T-helper 1 cell treated with Interleukin-12 subunit alpha and Interleukin-12 subunit beta and Interleukin-4 antibody, amounts not matched to agents 30 ng/mL and 1 ng/mL, for 36 hours (primary cell): ENCODE results near the gene TRIM16. TPM values are rescaled to one million over a fixed set of nuclear protein-coding genes. Genes with fewer than 3 reads are reported as not detected.
"Not testable (repeated sequence)": the region's sequence is repeated elsewhere in the genome, so short reads cannot be mapped to it uniquely, and the experiment has no call there.

Experiments used
- intact Hi-C: fragments of 100-400 bp; cut with micrococcal nuclease; formaldehyde crosslinking; loops from one replicate; pipeline ENCODE4 v1.15.1; 2024
- total RNA-seq: library from RNA; stranded (reverse); gene quantifications from 2 replicates; pipeline ENCODE4 v1.2.3, GENCODE V29; 2022

Gene TRIM16
- total RNA-seq, 1 donor from 2014 or later: 51.3 TPM

DNA sequence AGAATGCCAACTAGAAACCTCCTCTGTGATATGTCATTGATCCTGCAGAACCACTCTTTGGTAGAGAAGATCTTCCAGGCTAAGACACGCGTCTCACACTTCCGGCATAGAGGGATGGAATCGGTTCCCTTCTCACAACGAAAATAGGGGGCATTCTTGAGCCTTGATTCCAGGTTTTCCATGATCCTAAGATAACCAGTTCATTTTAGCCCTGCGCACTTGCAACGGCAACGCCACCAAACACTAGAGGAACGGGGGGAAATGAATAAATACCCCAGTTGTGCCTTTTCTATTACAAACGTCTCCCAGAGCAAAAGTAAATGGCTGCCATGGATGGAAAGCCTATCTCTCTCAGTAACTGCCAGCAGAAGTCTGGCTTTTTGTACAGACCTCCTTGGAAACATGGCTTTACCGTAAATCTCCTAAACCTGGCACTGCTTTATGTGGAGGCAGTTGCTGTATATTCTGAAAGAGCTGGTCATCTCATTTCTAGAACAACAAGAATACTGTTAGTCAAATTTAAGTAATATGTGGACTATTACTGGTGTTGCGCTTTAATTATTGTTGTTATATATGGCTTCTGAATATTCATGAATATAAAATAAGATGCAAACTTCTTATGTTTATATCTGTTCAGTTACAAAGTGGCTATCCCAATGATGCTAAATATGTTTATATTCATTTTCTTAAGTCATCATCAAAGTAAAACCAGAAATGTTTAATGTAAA is 64.6 kb downstream of the TRIM16 start, which contains the start of gene FBXW10B:
TSS of gene FBXW10B (minus strand) at position 374 of the 728 bp plus-strand sequence. CDS start at position 182, 192 bp downstream.
- intact Hi-C loops: not testable (repeated sequence)

DNA sequence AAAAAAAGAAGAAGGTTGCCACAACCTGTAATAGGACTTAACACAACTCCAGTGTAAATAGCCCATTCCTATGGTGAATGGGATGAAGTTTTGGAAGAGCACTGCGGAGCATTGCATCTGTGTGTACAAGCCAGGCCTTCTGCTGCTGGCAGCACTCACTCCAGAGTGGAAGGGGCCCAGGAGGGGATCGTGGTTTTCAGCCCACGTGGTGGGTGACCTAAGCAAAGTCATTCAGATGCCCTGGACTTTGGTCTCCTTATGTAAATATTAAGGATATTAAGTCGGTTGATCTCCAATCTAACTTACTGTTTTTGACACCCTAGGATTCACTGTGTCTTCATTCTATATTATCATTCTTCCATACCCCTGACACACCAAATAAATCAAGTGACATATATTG is 67.3 kb downstream of the TRIM16 start:
- intact Hi-C loops: not testable (repeated sequence)

DNA sequence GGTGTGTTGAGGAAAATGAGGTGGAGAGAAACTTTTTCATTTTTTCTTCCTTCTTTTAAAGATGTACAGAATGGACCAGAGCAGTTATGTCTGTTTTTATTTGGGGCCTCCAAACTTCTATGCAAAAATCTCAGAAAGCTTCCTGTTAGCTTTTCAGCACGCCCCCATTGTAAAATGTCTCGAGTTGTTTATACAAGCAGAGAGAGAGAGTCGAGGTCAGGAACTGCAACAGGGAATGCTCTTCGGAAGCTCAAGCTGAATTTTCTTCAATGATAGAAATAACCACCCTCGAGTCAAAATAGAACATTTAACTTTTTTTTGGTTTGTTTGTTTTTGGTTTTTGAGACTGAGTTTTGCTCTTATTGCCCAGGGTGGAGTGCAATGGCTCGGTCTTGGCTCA is 68.3 kb downstream of the TRIM16 start:
- intact Hi-C loops: not testable (repeated sequence)

DNA sequence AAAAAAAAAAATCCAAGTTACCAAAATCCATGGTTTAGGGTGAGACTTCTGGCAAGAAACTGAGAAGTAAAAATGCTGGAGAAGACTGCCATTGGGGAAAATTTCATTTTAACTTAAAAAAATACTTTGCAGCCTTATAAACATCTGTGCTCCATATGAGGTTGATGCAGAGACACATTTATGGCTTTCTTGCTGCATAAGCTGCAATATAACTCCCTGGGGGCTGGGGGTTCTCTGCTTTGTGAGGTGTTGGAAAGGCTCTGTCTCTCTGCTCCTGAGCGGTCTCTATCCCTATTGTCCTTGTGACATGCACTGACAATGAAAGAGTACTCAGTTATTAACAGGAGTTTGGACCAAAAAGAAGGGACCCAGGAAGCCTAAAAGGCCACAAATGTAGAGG is 71.0 kb downstream of the TRIM16 start:
- intact Hi-C loops: not testable (repeated sequence)

DNA sequence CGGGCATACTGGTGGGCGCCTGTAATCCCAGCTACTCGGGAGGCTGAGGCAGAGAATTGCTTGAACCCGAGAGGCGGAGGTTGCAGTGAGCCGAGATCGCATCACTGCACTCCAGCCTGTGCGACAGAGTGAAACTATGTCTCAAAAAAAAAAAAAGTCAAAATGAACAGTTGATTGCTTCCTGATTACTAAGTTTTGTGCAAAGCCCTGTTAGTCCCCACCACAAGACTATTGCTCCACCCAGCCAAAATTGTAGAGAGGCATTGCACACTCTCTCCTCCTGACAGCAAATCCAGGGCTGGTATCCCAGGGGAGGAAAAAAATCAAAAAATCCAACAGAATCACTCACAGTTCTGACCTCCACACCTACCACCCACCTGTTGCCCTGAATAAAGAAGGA is 91.2 kb downstream of the TRIM16 start:
- intact Hi-C loops: not testable (repeated sequence)

DNA sequence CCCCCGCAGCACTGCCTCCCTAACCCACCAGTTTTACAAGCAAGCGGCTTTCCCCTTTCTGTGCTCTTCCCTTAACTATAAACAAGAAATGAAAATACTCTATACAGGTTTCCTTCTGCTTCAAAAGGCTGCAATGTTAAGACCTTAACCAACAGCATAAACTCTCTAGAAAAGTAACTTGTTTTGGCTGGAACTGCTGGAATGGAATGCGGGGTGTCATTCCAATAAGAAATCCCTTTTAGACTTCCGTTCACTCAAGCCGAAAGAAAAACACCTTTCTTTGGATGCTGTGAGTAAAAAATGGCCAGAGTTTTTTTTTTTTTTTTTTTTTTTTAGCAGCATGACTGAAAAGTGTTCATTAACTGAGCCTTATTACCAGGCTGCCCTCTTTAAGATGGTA is 92.1 kb downstream of the TRIM16 start:
- intact Hi-C loops: not testable (repeated sequence)

DNA sequence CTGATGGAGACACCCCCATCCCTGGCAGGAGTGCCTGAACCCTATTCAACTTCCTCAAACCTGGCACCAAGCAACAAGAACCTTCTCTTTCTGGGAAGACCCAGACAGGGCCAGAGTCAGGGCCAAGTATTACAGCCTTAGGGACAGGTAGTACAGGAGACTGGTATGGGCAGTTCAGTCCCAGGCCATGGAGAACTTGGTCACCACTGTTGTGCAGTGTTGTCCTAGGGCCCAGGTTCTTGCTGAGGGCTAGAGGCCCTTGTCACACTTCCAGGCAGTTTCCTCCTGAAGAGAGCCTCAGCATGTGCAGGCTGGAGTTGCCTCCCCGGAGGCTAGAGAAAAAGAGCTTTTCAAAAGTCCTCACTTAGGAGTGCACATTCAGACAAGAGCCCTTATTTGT is 93.3 kb downstream of the TRIM16 start:
- intact Hi-C loops: not testable (repeated sequence)

DNA sequence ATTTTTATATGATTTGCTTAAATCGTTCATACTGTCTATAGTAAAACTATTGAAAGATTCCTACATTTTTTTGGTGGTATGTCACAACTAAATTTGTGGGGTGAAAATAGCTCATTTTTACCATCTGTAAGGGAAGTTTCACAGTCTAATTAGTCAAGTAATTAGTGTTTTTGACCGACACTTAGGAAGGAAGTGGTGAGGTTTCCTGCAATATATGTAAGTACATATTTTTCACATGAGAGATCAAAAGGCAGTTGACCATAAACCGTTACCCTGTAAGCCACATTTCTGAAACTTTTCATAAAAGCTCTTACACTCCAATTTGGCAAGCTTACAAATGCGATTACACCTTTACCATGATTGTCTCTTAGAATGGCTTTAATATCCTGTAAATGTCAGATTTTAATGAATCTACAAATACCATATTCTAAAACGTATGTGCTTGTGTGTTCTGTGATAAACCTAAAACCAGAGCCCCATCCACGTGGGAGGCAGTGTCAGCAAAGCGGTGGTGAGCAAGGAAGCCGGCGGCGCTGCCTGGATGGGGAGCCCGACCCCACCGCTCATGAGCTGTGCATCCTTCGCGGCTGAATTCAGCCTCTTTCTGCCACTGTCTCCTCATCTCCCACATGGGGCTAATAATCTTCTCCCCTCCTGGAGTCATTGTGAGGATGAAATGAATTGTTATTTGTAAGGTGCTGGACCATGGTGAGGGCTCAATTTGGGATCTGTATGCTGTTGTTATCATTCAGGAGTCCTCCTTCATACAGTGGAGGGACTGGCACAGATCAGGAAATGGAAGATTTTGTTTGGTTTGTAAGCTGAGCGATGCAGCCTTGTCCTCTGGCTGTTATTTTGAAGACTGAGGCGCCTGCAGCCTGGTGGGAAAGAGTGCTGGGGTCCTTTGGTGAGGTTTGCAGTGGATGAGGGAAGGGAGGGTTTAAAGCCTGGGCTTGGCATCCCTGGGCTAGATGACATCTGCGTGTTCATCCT is 94.3 kb downstream of the TRIM16 start:
- intact Hi-C loops: not testable (repeated sequence)

DNA sequence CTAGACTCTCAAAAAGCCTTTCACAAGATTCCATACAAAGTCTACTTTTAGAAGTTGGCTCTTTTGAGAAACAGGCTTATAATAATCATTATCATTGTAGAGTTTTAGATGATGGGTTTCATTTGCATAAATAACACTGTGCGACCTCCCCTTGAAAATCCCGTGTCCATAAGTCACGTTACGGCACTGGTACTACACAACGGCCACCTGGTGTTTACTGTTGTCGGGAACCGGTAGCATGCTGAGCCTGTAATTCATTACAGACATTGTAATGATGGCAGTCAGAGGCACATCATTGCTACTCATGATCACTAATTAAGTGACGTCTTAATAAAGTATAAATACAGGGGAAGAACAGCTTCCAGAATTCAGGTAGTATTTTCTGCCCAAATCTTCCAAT is 96.1 kb downstream of the TRIM16 start:
- intact Hi-C loops: not testable (repeated sequence)

DNA sequence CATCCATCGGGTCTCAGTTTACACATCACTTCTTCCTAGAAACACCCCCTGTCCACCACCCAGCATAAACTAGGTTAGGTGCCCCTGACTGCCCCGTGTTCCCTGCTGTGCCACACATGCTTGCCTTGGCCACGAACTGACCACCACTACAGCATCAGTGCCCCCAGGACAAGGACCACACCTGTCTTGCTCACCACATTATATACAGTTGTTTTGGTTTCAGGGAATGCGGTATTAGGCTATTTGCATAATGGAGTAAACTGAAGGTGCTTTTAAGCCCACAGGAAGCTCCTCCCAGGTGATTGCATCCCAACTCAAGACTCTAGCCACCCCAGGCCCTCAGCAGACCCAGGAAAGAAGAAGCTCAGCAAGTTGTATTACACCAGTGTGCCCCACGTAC is 100.8 kb downstream of the TRIM16 start:
- intact Hi-C loops: not testable (repeated sequence)

DNA sequence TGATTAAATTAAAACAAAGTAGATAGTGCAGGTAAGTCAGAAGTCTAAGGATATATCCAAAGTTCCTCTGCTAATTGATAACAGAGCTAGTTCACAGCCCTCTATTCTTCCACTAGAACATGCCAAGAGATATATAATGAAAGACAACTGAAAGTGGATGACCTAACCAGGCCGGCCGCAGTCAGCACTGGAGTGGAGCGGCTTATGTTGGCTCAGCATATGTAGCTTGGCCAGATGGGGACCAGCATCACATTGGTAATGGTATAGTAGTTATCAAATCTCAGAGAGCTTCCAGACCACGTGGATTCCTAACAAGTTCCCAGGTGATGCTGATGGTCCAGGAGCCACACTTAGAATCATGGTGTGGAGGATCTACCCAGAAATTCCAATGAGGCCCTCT is 102.6 kb downstream of the TRIM16 start:
- intact Hi-C loops: not testable (repeated sequence)

Other genes starting within 250 kb of the TRIM16 start
- gene CDRT4, start 216.7 kb downstream of the TRIM16 start, total RNA-seq: 4.8 and 9.4 TPM in 2 replicates
- 15.1 and 18.4 TPM in 2 replicates for gene TVP23C, start 120.8 kb downstream of the TRIM16 start, total RNA-seq
- gene FBXW10B, start 64.6 kb downstream of the TRIM16 start, total RNA-seq: 3.6 and 4.6 TPM in 2 replicates
- 22.5 and 32.7 TPM in 2 replicates for gene ZNF286A, start 15.4 kb upstream of the TRIM16 start, total RNA-seq
- 0.25 TPM in 1 of 2 replicates, not detected in the other for gene TBC1D26, start 48.0 kb upstream of the TRIM16 start, total RNA-seq